Activated CD8-positive, alpha-beta memory T cell treated with anti-CD3 and anti-CD28 coated beads for 4 hours (primary cell): ENCODE measurements around the gene EXT2.

Experiments used
- DNase-seq, 2 donors: peaks; one replicate each; pipeline ENCODE4 v3.0.0-alpha.2; 2020; ENCODE audit warnings: low read depth in 2 of 2

The EXT2 gene

GRCh38 chr11:44241851-44242250 is 146.4 kb downstream of the EXT2 start:
- DNase-seq, result no peak

GRCh38 chr11:44243086-44243485 is 147.6 kb downstream of the EXT2 start:
- DNase-seq, result no peak

GRCh38 chr11:44243595-44244343 is 148.3 kb downstream of the EXT2 start:
- DNase-seq, result no peak

GRCh38 chr11:44244639-44245310 is 149.3 kb downstream of the EXT2 start:
- no peak for DNase-seq

GRCh38 chr11:44246726-44247125 is 151.2 kb downstream of the EXT2 start:
- DNase-seq, result no peak

GRCh38 chr11:44247508-44247907 is 152.0 kb downstream of the EXT2 start:
- DNase-seq, result no peak

GRCh38 chr11:44248109-44248508 is 152.6 kb downstream of the EXT2 start:
- no peak for DNase-seq

GRCh38 chr11:44250421-44250820 is 154.9 kb downstream of the EXT2 start:
- DNase-seq, result no peak

GRCh38 chr11:44252999-44253602 is 157.6 kb downstream of the EXT2 start:
- DNase-seq, result no peak

GRCh38 chr11:44255406-44256071 is 160.1 kb downstream of the EXT2 start:
- DNase-seq, result no peak

- DNase-seq, result no peak
These were observed 161.3 kb downstream of the EXT2 start for GRCh38 chr11:44256673-44257291.

- no peak for DNase-seq
These were observed 162.1 kb downstream of the EXT2 start for GRCh38 chr11:44257338-44258189.

- no peak for DNase-seq
These were observed 162.7 kb downstream of the EXT2 start for GRCh38 chr11:44258190-44258489.

- no peak for DNase-seq
These were observed 163.5 kb downstream of the EXT2 start for GRCh38 chr11:44258839-44259420.

- no peak for DNase-seq
These were observed 164.6 kb downstream of the EXT2 start for GRCh38 chr11:44260081-44260480.

GRCh38 chr11:44261800-44262591 is 166.5 kb downstream of the EXT2 start:
- no peak for DNase-seq

- DNase-seq, result no peak
These were observed 168.4 kb downstream of the EXT2 start for GRCh38 chr11:44263738-44264437.

- no peak for DNase-seq
These were observed 168.9 kb downstream of the EXT2 start for GRCh38 chr11:44264438-44264749.

- DNase-seq, result no peak
These were observed 169.3 kb downstream of the EXT2 start for GRCh38 chr11:44264761-44265160.
